ENCODE data around the gene BIN2. TPM values are rescaled to one million over a fixed set of nuclear protein-coding genes. Genes with fewer than 3 reads are reported as not detected.
"Not testable (repeated sequence)": the region's sequence is repeated elsewhere in the genome, so short reads cannot be mapped to it uniquely, and the experiment has no call there.

Gene BIN2
- total RNA-seq, 1 donor from 2014 or later: 33.2 TPM

- Mint-ChIP-seq H3K36me3 (ENCODE audit: low read depth) (peaks cover 28% of the 10 kb centered on the region), H3K4me3 (no peak overlapping the region), H3K4me1 (peaks cover 18% of the 10 kb centered on the region), H3K27ac (no peak overlapping the region), H3K27me3 (no peaks in the 10 kb centered on the region), H3K9me3 (peaks cover 4% of the 10 kb centered on the region)
- intact Hi-C loops (cut with micrococcal nuclease): no loop called here
- no peak for DNase-seq
These were observed 36.3 kb upstream of the BIN2 start for GRCh38 chr12:51360315-51360714.

- intact Hi-C loops (cut with micrococcal nuclease): no loop called here
- H3K36me3 Mint-ChIP-seq (ENCODE audit: low read depth): peaks cover 28% of the 10 kb centered on the region
- no peak for DNase-seq
- H3K27ac Mint-ChIP-seq: no peak overlapping the region
- H3K9me3 Mint-ChIP-seq: peaks cover 4% of the 10 kb centered on the region
- no peak overlapping the region for H3K4me3 Mint-ChIP-seq
- peaks cover 18% of the 10 kb centered on the region for H3K4me1 Mint-ChIP-seq
- no peaks in the 10 kb centered on the region for H3K27me3 Mint-ChIP-seq
These were observed 35.9 kb upstream of the BIN2 start for GRCh38 chr12:51359851-51360250.

- Mint-ChIP-seq H3K36me3 (ENCODE audit: low read depth) (peaks cover 24% of the 10 kb centered on the region), H3K4me3 (no peak overlapping the region), H3K4me1 (peaks cover 16% of the 10 kb centered on the region), H3K27me3 (no peaks in the 10 kb centered on the region), H3K27ac (no peak overlapping the region), H3K9me3 (peaks cover 4% of the 10 kb centered on the region)
- no peak for DNase-seq
- intact Hi-C loops (cut with micrococcal nuclease): no loop called here
These were observed 34.5 kb upstream of the BIN2 start for GRCh38 chr12:51358496-51358895.

- intact Hi-C loops (cut with micrococcal nuclease): no loop called here
- Mint-ChIP-seq H3K36me3 (ENCODE audit: low read depth) (peaks cover 21% of the 10 kb centered on the region), H3K4me3 (no peak overlapping the region), H3K27ac (no peak overlapping the region), H3K9me3 (peaks cover 4% of the 10 kb centered on the region), H3K27me3 (no peaks in the 10 kb centered on the region), H3K4me1 (peaks cover 13% of the 10 kb centered on the region)
- DNase-seq: no peak
These were observed 33.5 kb upstream of the BIN2 start for GRCh38 chr12:51357374-51358047.

- Mint-ChIP-seq H3K27me3 (no peaks in the 10 kb centered on the region), H3K4me1 (peaks cover 4% of the 10 kb centered on the region), H3K27ac (no peak overlapping the region), H3K9me3 (peaks cover 2% of the 10 kb centered on the region), H3K36me3 (ENCODE audit: low read depth) (peaks cover 3% of the 10 kb centered on the region), H3K4me3 (no peak overlapping the region)
- intact Hi-C loops (cut with micrococcal nuclease): no loop called here
- DNase-seq: peak; percentile 83
These were observed 28.0 kb upstream of the BIN2 start for GRCh38 chr12:51351913-51352532.

- Mint-ChIP-seq H3K27ac (no peak overlapping the region), H3K9me3 (no peaks in the 10 kb centered on the region), H3K27me3 (no peaks in the 10 kb centered on the region), H3K4me1 (peaks cover 3% of the 10 kb centered on the region), H3K4me3 (no peak overlapping the region), H3K36me3 (ENCODE audit: low read depth) (no peaks in the 10 kb centered on the region)
- intact Hi-C loops (cut with micrococcal nuclease): no loop called here
- DNase-seq: no peak
These were observed 25.1 kb upstream of the BIN2 start for GRCh38 chr12:51349026-51349425.

GRCh38 chr12:51348116-51348515 lies 24.1 kb upstream of the BIN2 start:
- H3K9me3 Mint-ChIP-seq: no peaks in the 10 kb centered on the region
- DNase-seq: no peak
- H3K36me3 Mint-ChIP-seq (ENCODE audit: low read depth): no peaks in the 10 kb centered on the region
- no peak overlapping the region for H3K4me3 Mint-ChIP-seq
- H3K27me3 Mint-ChIP-seq: no peaks in the 10 kb centered on the region
- intact Hi-C loops (cut with micrococcal nuclease): no loop called here
- H3K4me1 Mint-ChIP-seq: peaks cover 3% of the 10 kb centered on the region
- no peak overlapping the region for H3K27ac Mint-ChIP-seq

GRCh38 chr12:51346581-51346980 lies 22.6 kb upstream of the BIN2 start, which contains the start of gene CELA1:
Gene CELA1 (minus strand): TSS chr12:51346679. CDS start chr12:51346638, 41 bp downstream.
- no peak for DNase-seq
- Mint-ChIP-seq H3K4me3 (no peak within 1 kb of the TSS), H3K4me1 (peaks cover 6% of the 10 kb centered on the region), H3K27me3 (no peaks in the 10 kb centered on the region), H3K9me3 (no peaks in the 10 kb centered on the region), H3K27ac (no peak within 1 kb of the TSS), H3K36me3 (ENCODE audit: low read depth) (no peaks in the 10 kb centered on the region)
- intact Hi-C loops (cut with micrococcal nuclease): no loop called here

- no peak overlapping the region for H3K4me3 Mint-ChIP-seq
- no peak overlapping the region for H3K27ac Mint-ChIP-seq
- no peak for DNase-seq
- intact Hi-C loops (cut with micrococcal nuclease): no loop called here
- no peaks in the 10 kb centered on the region for H3K9me3 Mint-ChIP-seq
- peaks cover 12% of the 10 kb centered on the region for H3K4me1 Mint-ChIP-seq
- no peaks in the 10 kb centered on the region for H3K27me3 Mint-ChIP-seq
- H3K36me3 Mint-ChIP-seq (ENCODE audit: low read depth): no peaks in the 10 kb centered on the region
These were observed 21.7 kb upstream of the BIN2 start for GRCh38 chr12:51345681-51346080.

- Mint-ChIP-seq H3K36me3 (ENCODE audit: low read depth) (no peaks in the 10 kb centered on the region), H3K4me1 (peaks cover 12% of the 10 kb centered on the region), H3K27me3 (peaks cover 5% of the 10 kb centered on the region), H3K9me3 (no peaks in the 10 kb centered on the region), H3K27ac (no peak overlapping the region), H3K4me3 (no peak overlapping the region)
- DNase-seq: no peak
- intact Hi-C loops (cut with micrococcal nuclease): loop anchor here (5.0 kb wide), 1 partner anchor 516 kb away; no protein-coding TSS in a partner anchor
These were observed 19.2 kb upstream of the BIN2 start for GRCh38 chr12:51343201-51343600.

GRCh38 chr12:51342416-51342815 lies 18.4 kb upstream of the BIN2 start:
- Mint-ChIP-seq H3K4me3 (no peak overlapping the region), H3K36me3 (ENCODE audit: low read depth) (no peaks in the 10 kb centered on the region), H3K4me1 (peaks cover 12% of the 10 kb centered on the region), H3K27ac (no peak overlapping the region), H3K27me3 (peaks cover 5% of the 10 kb centered on the region), H3K9me3 (no peaks in the 10 kb centered on the region)
- DNase-seq: no peak
- intact Hi-C loops (cut with micrococcal nuclease): loop anchor here (5.0 kb wide), 1 partner anchor 515 kb away; no protein-coding TSS in a partner anchor

GRCh38 chr12:51341251-51342007 lies 17.5 kb upstream of the BIN2 start:
- Mint-ChIP-seq H3K4me3 (peak overlapping the region; percentile 42), H3K4me1 (peaks cover 14% of the 10 kb centered on the region), H3K27ac (peak overlapping the region; percentile 35), H3K36me3 (ENCODE audit: low read depth) (no peaks in the 10 kb centered on the region), H3K27me3 (peaks cover 5% of the 10 kb centered on the region), H3K9me3 (no peaks in the 10 kb centered on the region)
- DNase-seq: peak; percentile 93
- intact Hi-C loops (cut with micrococcal nuclease): loop anchor here (1.0 to 5.0 kb wide), 4 partner anchors 19 to 514 kb away; partner anchors contain the start of gene LETMD1

- no peak overlapping the region for H3K4me3 Mint-ChIP-seq
- DNase-seq: no peak
- H3K9me3 Mint-ChIP-seq: no peaks in the 10 kb centered on the region
- intact Hi-C loops (cut with micrococcal nuclease): loop anchor here (2.0 to 5.0 kb wide), 3 partner anchors 17 to 512 kb away; partner anchors contain the start of gene LETMD1
- no peak overlapping the region for H3K27ac Mint-ChIP-seq
- peaks cover 5% of the 10 kb centered on the region for H3K27me3 Mint-ChIP-seq
- H3K4me1 Mint-ChIP-seq: peaks cover 16% of the 10 kb centered on the region
- H3K36me3 Mint-ChIP-seq (ENCODE audit: low read depth): no peaks in the 10 kb centered on the region
These were observed 15.8 kb upstream of the BIN2 start for GRCh38 chr12:51339750-51340149.

- DNase-seq; H3K27me3 Mint-ChIP-seq; H3K9me3 Mint-ChIP-seq; intact Hi-C loops (cut with micrococcal nuclease); H3K36me3 Mint-ChIP-seq (ENCODE audit: low read depth); H3K4me3 Mint-ChIP-seq; H3K27ac Mint-ChIP-seq: not testable (repeated sequence)
- peaks cover 10% of the 10 kb centered on the region for H3K4me1 Mint-ChIP-seq
These were observed 13.4 kb upstream of the BIN2 start for GRCh38 chr12:51337336-51337735.

All from activated CD4-positive, alpha-beta T cell treated with anti-CD3 and anti-CD28 coated beads, Interleukin-2, amount 10 ng/mL, durations not matched to agents 24 days and 14 days (primary cell).